ENCODE measurements around the gene NR5A2.

NR5A2 gene

GRCh38 chr1:200028586-200029034 is 1.1 kb downstream of the NR5A2 start:
- in situ Hi-C loops (cut with MboI; ENCODE audit: low pct_unique_long_range_greater_than_20kb, low sequenced_read_pairs, unreplicated experiment): no loop called here
- no peak for TF ChIP-seq CTCF (IDR thresholded peaks at IDR 0.05; ENCODE audit: extremely low read depth, insufficient read depth, missing control alignments)
- no peak for DNase-seq (ENCODE audit: low spot score)

GRCh38 chr1:200029035-200029821 is 1.7 kb downstream of the NR5A2 start:
- in situ Hi-C loops (cut with MboI; ENCODE audit: low pct_unique_long_range_greater_than_20kb, low sequenced_read_pairs, unreplicated experiment): no loop called here
- peak; percentile 30 for DNase-seq (ENCODE audit: low spot score)
- TF ChIP-seq CTCF (IDR thresholded peaks at IDR 0.05; ENCODE audit: extremely low read depth, insufficient read depth, missing control alignments): no peak

- TF ChIP-seq CTCF (IDR thresholded peaks at IDR 0.05; ENCODE audit: extremely low read depth, insufficient read depth, missing control alignments): no peak
- in situ Hi-C loops (cut with MboI; ENCODE audit: low pct_unique_long_range_greater_than_20kb, low sequenced_read_pairs, unreplicated experiment): no loop called here
- no peak for DNase-seq (ENCODE audit: low spot score)
Observed at GRCh38 chr1:200029822-200030152, 2.3 kb downstream of the NR5A2 start.

GRCh38 chr1:200030791-200031190 is 3.3 kb downstream of the NR5A2 start:
- in situ Hi-C loops (cut with MboI; ENCODE audit: low pct_unique_long_range_greater_than_20kb, low sequenced_read_pairs, unreplicated experiment): no loop called here
- TF ChIP-seq CTCF (IDR thresholded peaks at IDR 0.05; ENCODE audit: extremely low read depth, insufficient read depth, missing control alignments): no peak

GRCh38 chr1:200033511-200034261 is 6.2 kb downstream of the NR5A2 start:
- in situ Hi-C loops (cut with MboI; ENCODE audit: low pct_unique_long_range_greater_than_20kb, low sequenced_read_pairs, unreplicated experiment): no loop called here
- DNase-seq (ENCODE audit: low spot score): no peak
- no peak for TF ChIP-seq CTCF (IDR thresholded peaks at IDR 0.05; ENCODE audit: extremely low read depth, insufficient read depth, missing control alignments)

More at GRCh38 chr1:200030791-200031190, 3.3 kb downstream of the NR5A2 start:
- DNase-seq (ENCODE audit: low spot score): no peak

GRCh38 chr1:200034262-200034557 is 6.7 kb downstream of the NR5A2 start:
- in situ Hi-C loops (cut with MboI; ENCODE audit: low pct_unique_long_range_greater_than_20kb, low sequenced_read_pairs, unreplicated experiment): no loop called here
- no peak for TF ChIP-seq CTCF (IDR thresholded peaks at IDR 0.05; ENCODE audit: extremely low read depth, insufficient read depth, missing control alignments)
- DNase-seq (ENCODE audit: low spot score): no peak
